Measurements from ENCODE around the gene AMFR. TPM values are rescaled to one million over a fixed set of nuclear protein-coding genes. Genes with fewer than 3 reads are reported as not detected.

The AMFR gene
- polyA plus RNA-seq, 3 donors, result 28.3 to 68.1 (median 48.9) TPM

DNA sequence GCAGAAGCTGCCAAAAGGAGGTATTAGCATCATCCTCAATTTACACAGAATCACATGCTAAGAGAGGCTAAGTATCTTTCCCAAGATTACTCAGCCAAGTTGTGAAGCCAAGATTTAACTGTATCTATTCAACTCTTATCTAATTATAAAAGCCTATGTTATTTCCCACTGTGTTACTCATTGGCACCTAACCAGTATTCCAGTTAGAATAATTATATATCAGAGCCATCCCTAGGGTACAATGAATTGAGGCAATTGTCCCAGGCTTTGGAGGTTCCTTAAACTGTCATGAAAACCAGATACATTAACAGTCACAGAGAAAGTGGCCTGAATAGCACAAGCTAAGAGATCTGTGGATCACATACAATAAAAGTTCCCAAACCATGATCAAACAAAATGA, 10.9 kb upstream of the AMFR start:
- no peak overlapping the region for H2AFZ ChIP-seq (ENCODE audit: insufficient read depth, low read depth, low read length, poor library complexity, severe bottlenecking)
- no peaks in the 10 kb centered on the region for H3K4me1 ChIP-seq (ENCODE audit: control insufficient read depth in 1 of 2, insufficient read depth in 2 of 2, low read length in 2 of 2)
- H3K27me3 ChIP-seq (ENCODE audit: control insufficient read depth in 2 of 2, insufficient read depth in 2 of 2, low read length in 2 of 2), result no peaks in the 10 kb centered on the region
- Mint-ChIP-seq H3K27ac (no peak overlapping the region), H3K9me3 (no peaks in the 10 kb centered on the region), H3K4me3 (no peak overlapping the region), H3K4me1 (no peaks in the 10 kb centered on the region), H3K36me3 (peaks cover 69 to 77% of the 10 kb centered on the region in 2 donors), H3K27me3 (ENCODE audit: low read depth in 3 of 3) (peaks cover 0 to 3% (median 0%) of the 10 kb centered on the region in 3 donors)
- H3K79me2 ChIP-seq (ENCODE audit: insufficient read depth, low read length), result no peaks in the 10 kb centered on the region
- H3K36me3 ChIP-seq (replicated peaks in 1 of 2; ENCODE audit: control insufficient read depth in 1 of 2, insufficient read depth in 2 of 2, low read length in 2 of 2), result peaks cover 75 to 88% of the 10 kb centered on the region in 2 donors
- intact Hi-C loops (cut with micrococcal nuclease), result no loop called here
- no peak overlapping the region for H3K4me2 ChIP-seq (replicated peaks; ENCODE audit: extremely low read depth, low read length, poor library complexity, severe bottlenecking)
- no peak overlapping the region for H3K9ac ChIP-seq (ENCODE audit: insufficient read depth, low read length, poor library complexity, severe bottlenecking)
- TF ChIP-seq CTCF (IDR thresholded peaks at IDR 0.05), result no peak
- H4K20me1 ChIP-seq (ENCODE audit: insufficient read depth, low read length), result no peaks in the 10 kb centered on the region
- no peaks in the 10 kb centered on the region for H3K9me3 ChIP-seq (replicated peaks in 1 of 2; ENCODE audit: control insufficient read depth in 1 of 2, insufficient read depth in 1 of 2, low read length in 2 of 2)
- DNase-seq, result no peak
- H3K4me3 ChIP-seq (replicated peaks in 1 of 3; ENCODE audit: low read depth in 2 of 3, low read length in 3 of 3), result no peak overlapping the region
- no peak overlapping the region for H3K27ac ChIP-seq (ENCODE audit: low read depth in 1 of 2, low read length in 2 of 2)

DNA sequence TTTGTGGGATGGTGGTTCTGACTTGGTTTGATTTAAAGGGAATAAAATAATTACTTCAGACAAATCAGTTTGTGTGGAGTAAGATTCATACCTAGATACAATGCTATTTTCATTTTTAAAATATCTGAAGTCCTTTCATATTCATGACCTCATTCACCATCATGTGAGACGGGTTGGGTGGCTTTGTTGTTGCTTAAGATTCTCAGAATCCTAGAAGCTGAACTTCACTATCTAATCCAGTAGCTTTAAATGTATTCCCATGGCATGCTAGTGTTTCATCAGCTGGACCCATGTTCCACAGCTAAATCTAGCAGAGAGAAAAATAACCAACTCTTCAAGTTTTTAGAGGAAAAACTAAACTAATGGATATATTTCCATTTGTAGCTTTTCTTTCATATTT, 2.7 kb upstream of the AMFR start:
- WGBS (ENCODE audit: insufficient coverage), result no CpG with 5 or more reads among the region's 1 CpG
- Histone ChIP-seq H3K27ac (ENCODE audit: low read depth in 1 of 2, low read length in 2 of 2) (no peak overlapping the region), H4K20me1 (ENCODE audit: insufficient read depth, low read length) (peaks cover 3% of the 10 kb centered on the region), H3K27me3 (ENCODE audit: control insufficient read depth in 2 of 2, insufficient read depth in 2 of 2, low read length in 2 of 2) (no peaks in the 10 kb centered on the region), H3K4me3 (replicated peaks in 1 of 3; ENCODE audit: low read depth in 2 of 3, low read length in 3 of 3) (no peak overlapping the region), H3K79me2 (ENCODE audit: insufficient read depth, low read length) (peaks cover 18% of the 10 kb centered on the region), H3K9ac (ENCODE audit: insufficient read depth, low read length, poor library complexity, severe bottlenecking) (no peak overlapping the region), H3K36me3 (replicated peaks in 1 of 2; ENCODE audit: control insufficient read depth in 1 of 2, insufficient read depth in 2 of 2, low read length in 2 of 2) (peaks cover 29 to 35% of the 10 kb centered on the region in 2 donors), H3K4me2 (replicated peaks; ENCODE audit: extremely low read depth, low read length, poor library complexity, severe bottlenecking) (no peak overlapping the region), H3K9me3 (replicated peaks in 1 of 2; ENCODE audit: control insufficient read depth in 1 of 2, insufficient read depth in 1 of 2, low read length in 2 of 2) (no peaks in the 10 kb centered on the region), H3K4me1 (ENCODE audit: control insufficient read depth in 1 of 2, insufficient read depth in 2 of 2, low read length in 2 of 2) (peaks cover 10 to 18% of the 10 kb centered on the region in 2 donors), H2AFZ (ENCODE audit: insufficient read depth, low read depth, low read length, poor library complexity, severe bottlenecking) (no peak overlapping the region)
- no peaks in the 10 kb centered on the region for H3K9me3 Mint-ChIP-seq
- peaks cover 17% of the 10 kb centered on the region for H3K4me1 Mint-ChIP-seq
- intact Hi-C loops (cut with micrococcal nuclease), result no loop called here
- no peak for DNase-seq
- TF ChIP-seq CTCF (IDR thresholded peaks at IDR 0.05), result no peak
- no peak overlapping the region for H3K27ac Mint-ChIP-seq
- peaks cover 0 to 4% (median 0%) of the 10 kb centered on the region in 3 donors for H3K27me3 Mint-ChIP-seq (ENCODE audit: low read depth in 3 of 3)
- H3K36me3 Mint-ChIP-seq, result peaks cover 30 to 38% of the 10 kb centered on the region in 2 donors
- no peak overlapping the region for H3K4me3 Mint-ChIP-seq
